ENCODE results near the gene RASIP1. TPM values are rescaled to one million over a fixed set of nuclear protein-coding genes. Genes with fewer than 3 reads are reported as not detected.

RASIP1 gene
- total RNA-seq, 4 donors from 2014 or later: 5.9 to 105 (median 31.9) TPM

DNA sequence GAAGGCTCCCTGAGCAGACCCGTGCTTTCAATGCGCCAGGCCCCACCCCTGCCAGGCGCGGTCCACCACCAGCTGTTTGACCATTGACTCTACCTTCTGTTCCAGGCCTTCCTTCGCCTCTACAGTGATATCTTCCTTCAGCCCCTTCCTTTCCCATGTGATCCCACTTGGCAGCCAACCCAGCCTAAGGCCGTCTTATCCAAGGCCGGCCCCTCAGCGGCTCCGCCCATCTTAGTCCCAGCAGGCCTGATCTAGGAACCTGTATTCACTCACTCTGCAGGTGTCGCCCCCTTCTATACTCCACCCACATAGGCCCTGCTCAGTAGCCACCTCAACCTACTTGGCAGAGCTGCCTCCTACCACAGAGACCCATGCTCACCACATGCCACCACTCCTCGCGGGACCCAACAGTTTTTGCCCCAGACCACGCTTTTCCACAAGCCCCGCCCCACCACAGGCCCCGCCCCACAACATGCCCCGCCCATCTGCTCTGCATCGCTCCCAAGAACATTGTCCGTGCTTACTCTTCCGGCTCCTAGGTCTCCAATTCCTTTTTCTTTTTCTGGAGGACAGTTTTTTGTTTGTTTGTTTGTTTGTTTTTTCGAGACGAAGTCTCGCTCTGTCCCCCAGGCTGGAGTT is 2.9 kb downstream of the RASIP1 start:
- Histone ChIP-seq H3K9me3 (no peaks in the 10 kb centered on the region), H3K4me3 (no peak overlapping the region)
- intact Hi-C loops (cut with DNase I; ENCODE audit: low total_unique reads): no loop called here

DNA sequence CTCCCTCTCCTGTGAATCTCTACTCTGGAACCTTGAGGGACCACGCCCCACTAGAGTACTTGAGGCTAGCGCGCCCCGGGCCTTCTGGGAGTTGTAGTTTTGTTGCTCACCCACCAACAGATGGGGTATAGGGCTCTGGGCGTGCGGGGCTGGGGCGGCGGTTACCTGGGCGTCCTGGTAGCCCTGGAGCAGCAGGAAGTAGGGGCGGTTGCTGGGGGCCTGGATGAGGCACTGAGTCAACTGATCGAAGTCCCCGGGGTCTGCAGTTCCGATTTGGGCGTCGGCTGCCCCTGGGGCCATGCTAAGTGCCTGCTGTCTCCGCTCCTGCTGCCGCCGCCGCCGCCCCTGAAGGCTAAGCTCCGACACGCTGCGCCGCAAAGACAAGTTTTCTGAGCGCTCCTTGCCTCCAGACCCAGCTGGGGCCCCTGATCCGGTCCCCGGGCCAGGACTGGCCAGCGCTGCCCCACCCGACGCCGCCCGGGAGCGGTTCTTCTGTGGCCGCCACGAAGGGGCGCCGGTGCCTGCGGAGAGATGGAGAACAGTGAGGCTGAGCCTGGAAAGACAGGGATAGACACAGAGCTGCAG is 5.3 kb downstream of the RASIP1 start:
- peaks cover 0 to 5% of the 10 kb centered on the region in 2 donors for H3K4me1 ChIP-seq
- no peaks in the 10 kb centered on the region for H3K36me3 ChIP-seq
- H3K9me3 ChIP-seq: no peaks in the 10 kb centered on the region
- DNase-seq: no peak
- intact Hi-C loops (cut with DNase I; ENCODE audit: low total_unique reads): no loop called here
- H3K27me3 ChIP-seq: no peaks in the 10 kb centered on the region
- no peak overlapping the region for H3K4me3 ChIP-seq
- H3K27ac ChIP-seq: no peak overlapping the region
- TF ChIP-seq, protein P1, sequence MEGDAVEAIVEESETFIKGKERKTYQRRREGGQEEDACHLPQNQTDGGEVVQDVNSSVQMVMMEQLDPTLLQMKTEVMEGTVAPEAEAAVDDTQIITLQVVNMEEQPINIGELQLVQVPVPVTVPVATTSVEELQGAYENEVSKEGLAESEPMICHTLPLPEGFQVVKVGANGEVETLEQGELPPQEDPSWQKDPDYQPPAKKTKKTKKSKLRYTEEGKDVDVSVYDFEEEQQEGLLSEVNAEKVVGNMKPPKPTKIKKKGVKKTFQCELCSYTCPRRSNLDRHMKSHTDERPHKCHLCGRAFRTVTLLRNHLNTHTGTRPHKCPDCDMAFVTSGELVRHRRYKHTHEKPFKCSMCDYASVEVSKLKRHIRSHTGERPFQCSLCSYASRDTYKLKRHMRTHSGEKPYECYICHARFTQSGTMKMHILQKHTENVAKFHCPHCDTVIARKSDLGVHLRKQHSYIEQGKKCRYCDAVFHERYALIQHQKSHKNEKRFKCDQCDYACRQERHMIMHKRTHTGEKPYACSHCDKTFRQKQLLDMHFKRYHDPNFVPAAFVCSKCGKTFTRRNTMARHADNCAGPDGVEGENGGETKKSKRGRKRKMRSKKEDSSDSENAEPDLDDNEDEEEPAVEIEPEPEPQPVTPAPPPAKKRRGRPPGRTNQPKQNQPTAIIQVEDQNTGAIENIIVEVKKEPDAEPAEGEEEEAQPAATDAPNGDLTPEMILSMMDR (IDR thresholded peaks at IDR 0.05): no peak
- TF ChIP-seq POLR2A (IDR thresholded peaks at IDR 0.05): no peak

More for the DNA sequence above, 2.9 kb downstream of the RASIP1 start:
- TF ChIP-seq, protein P1 (IDR thresholded peaks at IDR 0.05): no peak
- TF ChIP-seq POLR2A (IDR thresholded peaks at IDR 0.05): no peak
- no peaks in the 10 kb centered on the region for H3K27me3 ChIP-seq
- peak overlapping the region in 1 of 2 donors; percentile 36 for H3K27ac ChIP-seq
- no peaks in the 10 kb centered on the region for H3K36me3 ChIP-seq
- DNase-seq: no peak
- H3K4me1 ChIP-seq: peaks cover 0 to 5% of the 10 kb centered on the region in 2 donors

DNA sequence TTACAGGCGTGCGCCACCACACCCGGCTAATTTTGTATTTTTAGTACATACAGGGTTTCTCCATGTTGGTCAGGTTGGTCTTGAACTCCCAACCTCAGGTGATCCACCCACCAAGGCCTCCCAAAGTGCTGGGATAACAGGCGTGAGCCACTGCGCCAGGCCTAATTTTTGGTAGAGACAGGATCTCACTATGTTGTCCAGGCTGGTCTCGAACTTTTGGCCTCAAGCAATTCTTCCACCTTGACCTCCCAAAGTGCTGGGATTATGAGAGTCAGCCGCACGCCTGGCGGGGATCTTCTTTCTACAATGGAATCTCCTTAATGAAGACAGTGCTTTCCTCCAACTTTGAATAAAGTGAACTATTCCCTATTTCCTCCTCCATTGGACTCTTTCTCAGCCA is 5.8 kb downstream of the RASIP1 start:
- Histone ChIP-seq H3K36me3 (no peaks in the 10 kb centered on the region), H3K4me1 (peaks cover 0 to 5% of the 10 kb centered on the region in 2 donors), H3K27me3 (no peaks in the 10 kb centered on the region), H3K4me3 (no peak overlapping the region), H3K27ac (no peak overlapping the region), H3K9me3 (no peaks in the 10 kb centered on the region)
- intact Hi-C loops (cut with DNase I; ENCODE audit: low total_unique reads): no loop called here
- TF ChIP-seq, protein P1 (IDR thresholded peaks at IDR 0.05): no peak
- no peak for TF ChIP-seq POLR2A (IDR thresholded peaks at IDR 0.05)
- DNase-seq: no peak

DNA sequence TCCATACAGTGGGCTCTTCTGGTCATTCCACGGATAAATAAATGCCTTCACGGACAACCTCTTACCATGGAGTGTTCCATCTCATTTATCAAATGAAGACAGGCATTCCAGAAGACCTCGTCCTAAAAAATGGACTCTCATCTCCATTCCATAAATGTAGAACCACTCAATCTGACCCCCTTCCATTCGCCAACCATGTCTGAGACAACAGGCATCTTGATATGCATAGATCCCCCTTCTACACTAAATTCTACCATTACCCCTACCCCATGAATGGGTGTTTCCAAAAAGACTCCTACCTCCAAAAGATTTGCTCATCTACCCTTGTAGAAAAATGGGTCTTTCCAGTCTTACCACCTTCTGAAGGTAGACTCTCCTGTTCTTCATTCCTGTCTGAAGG is 9.0 kb downstream of the RASIP1 start:
- intact Hi-C loops (cut with DNase I; ENCODE audit: low total_unique reads): no loop called here
- DNase-seq: no peak

More for the DNA sequence above, 9.0 kb downstream of the RASIP1 start:
- Histone ChIP-seq H3K27ac (no peak overlapping the region), H3K9me3 (no peaks in the 10 kb centered on the region), H3K4me3 (no peak overlapping the region), H3K27me3 (no peaks in the 10 kb centered on the region), H3K36me3 (no peaks in the 10 kb centered on the region), H3K4me1 (no peaks in the 10 kb centered on the region)
- TF ChIP-seq, protein P1 (IDR thresholded peaks at IDR 0.05): no peak
- no peak for TF ChIP-seq POLR2A (IDR thresholded peaks at IDR 0.05)

All from uterus (tissue), 4 donors.